HepG2 (cell line): ENCODE measurements around the gene PLEKHA6.

Experiments
- CEBPB ChIP-seq: IDR thresholded peaks from 2 replicates; pipeline ENCODE4 v1.6.1; 2011; ENCODE audit warnings: low read depth, low read length, improper control_type of control experiment, borderline replicate concordance
- FOXK2 ChIP-seq: fragments of 450-650 bp; IDR thresholded peaks from 2 replicates; pipeline ENCODE4 v1.6.1; 2016
- PTBP1 ChIP-seq: fragments of 200-400 bp; formaldehyde crosslinking; IDR thresholded peaks from 2 replicates; pipeline ENCODE4 v1.6.1; 2018; ENCODE audit warnings: low read length, low read depth; ENCODE audit not compliant: poor library complexity, severe bottlenecking
- SIN3B ChIP-seq: fragments of 150-350 bp; IDR thresholded peaks from 2 replicates; pipeline ENCODE4 v1.6.1; 2014; ENCODE audit warnings: low read length
- SNAPC5 ChIP-seq: sonication (generic); formaldehyde crosslinking; IDR thresholded peaks from 2 replicates; pipeline ENCODE4 v1.8.1; 2023; ENCODE audit warnings: mild to moderate bottlenecking, missing genetic modification reagents, borderline replicate concordance
- ZNF773 ChIP-seq: sonication (generic); formaldehyde crosslinking; IDR thresholded peaks from 2 replicates; pipeline ENCODE4 v1.4.0; 2020; ENCODE audit warnings: missing genetic modification reagents, borderline replicate concordance
- TF ChIP-seq, protein P1 (sequence below): sonication (generic); formaldehyde crosslinking; IDR thresholded peaks from 2 replicates; pipeline ENCODE4 v1.4.0; 2020; ENCODE audit warnings: missing genetic modification reagents
- TF ChIP-seq, protein P2 (sequence below): sonication (generic); formaldehyde crosslinking; IDR thresholded peaks from 2 replicates; pipeline ENCODE4 v1.5.0; 2020; ENCODE audit warnings: mild to moderate bottlenecking, missing genetic modification reagents, moderate library complexity

DNA sequence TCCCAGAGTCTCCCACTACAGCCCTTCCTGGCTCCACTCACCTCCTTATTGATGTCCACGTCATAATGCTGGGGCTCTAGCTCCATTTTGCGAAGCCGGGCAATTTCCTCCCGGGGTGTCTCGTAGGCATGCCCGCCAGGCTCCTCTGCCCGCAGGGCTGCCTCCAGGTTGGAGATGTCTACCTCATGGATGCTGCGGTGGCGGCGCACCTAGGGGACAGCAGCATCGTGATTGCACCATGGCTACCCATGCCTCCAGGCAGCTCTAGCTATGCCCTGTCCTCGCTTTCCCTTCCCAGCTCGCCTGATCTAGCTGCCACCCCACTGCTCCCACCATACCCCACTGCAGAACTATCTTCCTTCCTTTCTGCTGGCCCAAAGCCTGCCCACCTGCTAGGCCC lies 130.8 kb downstream of the PLEKHA6 start:
- TF ChIP-seq, protein P1, sequence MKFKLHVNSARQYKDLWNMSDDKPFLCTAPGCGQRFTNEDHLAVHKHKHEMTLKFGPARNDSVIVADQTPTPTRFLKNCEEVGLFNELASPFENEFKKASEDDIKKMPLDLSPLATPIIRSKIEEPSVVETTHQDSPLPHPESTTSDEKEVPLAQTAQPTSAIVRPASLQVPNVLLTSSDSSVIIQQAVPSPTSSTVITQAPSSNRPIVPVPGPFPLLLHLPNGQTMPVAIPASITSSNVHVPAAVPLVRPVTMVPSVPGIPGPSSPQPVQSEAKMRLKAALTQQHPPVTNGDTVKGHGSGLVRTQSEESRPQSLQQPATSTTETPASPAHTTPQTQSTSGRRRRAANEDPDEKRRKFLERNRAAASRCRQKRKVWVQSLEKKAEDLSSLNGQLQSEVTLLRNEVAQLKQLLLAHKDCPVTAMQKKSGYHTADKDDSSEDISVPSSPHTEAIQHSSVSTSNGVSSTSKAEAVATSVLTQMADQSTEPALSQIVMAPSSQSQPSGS (CRISPR knock-in tag) = no peak
- TF ChIP-seq SNAPC5 = no peak
- no peak for TF ChIP-seq SIN3B
- TF ChIP-seq, protein P2, sequence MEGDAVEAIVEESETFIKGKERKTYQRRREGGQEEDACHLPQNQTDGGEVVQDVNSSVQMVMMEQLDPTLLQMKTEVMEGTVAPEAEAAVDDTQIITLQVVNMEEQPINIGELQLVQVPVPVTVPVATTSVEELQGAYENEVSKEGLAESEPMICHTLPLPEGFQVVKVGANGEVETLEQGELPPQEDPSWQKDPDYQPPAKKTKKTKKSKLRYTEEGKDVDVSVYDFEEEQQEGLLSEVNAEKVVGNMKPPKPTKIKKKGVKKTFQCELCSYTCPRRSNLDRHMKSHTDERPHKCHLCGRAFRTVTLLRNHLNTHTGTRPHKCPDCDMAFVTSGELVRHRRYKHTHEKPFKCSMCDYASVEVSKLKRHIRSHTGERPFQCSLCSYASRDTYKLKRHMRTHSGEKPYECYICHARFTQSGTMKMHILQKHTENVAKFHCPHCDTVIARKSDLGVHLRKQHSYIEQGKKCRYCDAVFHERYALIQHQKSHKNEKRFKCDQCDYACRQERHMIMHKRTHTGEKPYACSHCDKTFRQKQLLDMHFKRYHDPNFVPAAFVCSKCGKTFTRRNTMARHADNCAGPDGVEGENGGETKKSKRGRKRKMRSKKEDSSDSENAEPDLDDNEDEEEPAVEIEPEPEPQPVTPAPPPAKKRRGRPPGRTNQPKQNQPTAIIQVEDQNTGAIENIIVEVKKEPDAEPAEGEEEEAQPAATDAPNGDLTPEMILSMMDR (CRISPR knock-in tag) = no peak
- TF ChIP-seq PTBP1 = no peak
- TF ChIP-seq ZNF773 (CRISPR knock-in tag) = no peak
- no peak for TF ChIP-seq FOXK2
- no peak for TF ChIP-seq CEBPB
